ENCODE data around the gene SCN1B.

Gene SCN1B

DNA sequence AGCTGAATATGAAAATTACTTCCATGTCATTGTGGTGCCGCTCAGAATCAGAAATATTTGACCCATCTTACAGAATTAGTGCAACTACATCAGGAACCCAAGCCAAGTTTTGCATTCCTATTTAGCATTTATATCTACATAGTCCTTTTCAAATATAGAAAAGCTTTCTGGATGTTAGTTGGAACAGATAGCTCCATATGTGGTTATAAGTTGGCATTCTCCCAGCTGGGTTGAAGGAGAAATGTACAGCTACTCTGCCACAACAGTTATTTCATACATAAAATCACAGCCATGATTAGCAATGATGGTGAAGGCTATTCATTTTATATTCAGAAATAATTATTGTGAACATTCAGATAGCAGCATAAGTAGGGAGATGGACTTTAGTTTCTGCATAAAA is 39.4 kb downstream of the SCN1B start:
- DNase-seq (ENCODE audit: insufficient read length, low spot score) (no peak), FAIRE-seq (no peak)
- TF ChIP-seq POLR2A (IDR thresholded peaks at IDR 0.05; ENCODE audit: low read depth, low read length), result no peak

GRCh38 chr19:35070471-35070870 is 40.2 kb downstream of the SCN1B start:
- FAIRE-seq (no peak), DNase-seq (ENCODE audit: insufficient read length, low spot score) (no peak)
- TF ChIP-seq POLR2A (IDR thresholded peaks at IDR 0.05; ENCODE audit: low read depth, low read length), result no peak

- no peak for TF ChIP-seq POLR2A (IDR thresholded peaks at IDR 0.05; ENCODE audit: low read depth, low read length)
- DNase-seq (ENCODE audit: insufficient read length, low spot score), result no peak
- no peak for FAIRE-seq
These were observed 43.2 kb downstream of the SCN1B start for GRCh38 chr19:35073516-35073915.

- DNase-seq (ENCODE audit: insufficient read length, low spot score), result no peak
- no peak for FAIRE-seq
- TF ChIP-seq POLR2A (IDR thresholded peaks at IDR 0.05; ENCODE audit: low read depth, low read length), result no peak
These were observed 43.7 kb downstream of the SCN1B start for GRCh38 chr19:35073941-35074340.

DNA sequence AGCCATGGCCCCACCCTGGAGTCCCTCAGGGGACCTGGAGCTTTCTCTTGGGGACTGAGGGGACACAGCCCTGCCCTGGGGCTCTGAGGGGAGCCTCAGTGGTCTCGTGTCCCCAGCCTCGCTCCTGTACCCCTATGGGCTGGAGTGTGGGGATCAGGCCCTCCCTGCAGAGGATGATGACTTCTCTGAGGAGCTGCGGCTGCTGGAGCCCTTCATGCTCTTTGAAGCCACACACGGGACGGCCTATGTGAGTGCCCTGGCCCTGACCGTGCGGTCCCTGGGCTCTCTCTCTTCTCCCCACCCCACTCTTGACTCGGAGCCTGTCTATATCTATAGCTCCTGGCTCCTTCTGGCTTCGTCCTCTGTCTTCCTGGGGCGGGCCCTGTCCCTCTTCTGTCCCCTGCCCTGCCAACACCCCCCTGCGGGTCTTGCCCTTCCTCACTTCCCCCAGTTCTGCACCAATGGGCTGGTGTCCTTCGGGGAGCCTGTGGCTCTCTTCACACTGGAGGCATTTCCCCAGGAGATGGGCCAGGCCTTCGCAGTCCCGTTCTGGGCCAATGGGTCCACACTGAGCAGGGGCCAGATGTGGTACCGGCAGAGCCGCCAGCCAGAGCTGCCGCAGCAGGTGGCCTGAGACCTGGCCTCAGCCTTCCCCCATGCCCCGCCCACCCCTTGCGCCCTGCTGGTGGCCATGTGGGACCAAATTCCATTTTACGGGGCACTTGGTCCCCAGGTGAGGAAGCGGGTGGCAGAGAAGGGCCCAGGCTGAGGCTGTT is 44.3 kb downstream of the SCN1B start:
- DNase-seq (ENCODE audit: insufficient read length, low spot score) (no peak), FAIRE-seq (no peak)
- no peak for TF ChIP-seq POLR2A (IDR thresholded peaks at IDR 0.05; ENCODE audit: low read depth, low read length)

DNA sequence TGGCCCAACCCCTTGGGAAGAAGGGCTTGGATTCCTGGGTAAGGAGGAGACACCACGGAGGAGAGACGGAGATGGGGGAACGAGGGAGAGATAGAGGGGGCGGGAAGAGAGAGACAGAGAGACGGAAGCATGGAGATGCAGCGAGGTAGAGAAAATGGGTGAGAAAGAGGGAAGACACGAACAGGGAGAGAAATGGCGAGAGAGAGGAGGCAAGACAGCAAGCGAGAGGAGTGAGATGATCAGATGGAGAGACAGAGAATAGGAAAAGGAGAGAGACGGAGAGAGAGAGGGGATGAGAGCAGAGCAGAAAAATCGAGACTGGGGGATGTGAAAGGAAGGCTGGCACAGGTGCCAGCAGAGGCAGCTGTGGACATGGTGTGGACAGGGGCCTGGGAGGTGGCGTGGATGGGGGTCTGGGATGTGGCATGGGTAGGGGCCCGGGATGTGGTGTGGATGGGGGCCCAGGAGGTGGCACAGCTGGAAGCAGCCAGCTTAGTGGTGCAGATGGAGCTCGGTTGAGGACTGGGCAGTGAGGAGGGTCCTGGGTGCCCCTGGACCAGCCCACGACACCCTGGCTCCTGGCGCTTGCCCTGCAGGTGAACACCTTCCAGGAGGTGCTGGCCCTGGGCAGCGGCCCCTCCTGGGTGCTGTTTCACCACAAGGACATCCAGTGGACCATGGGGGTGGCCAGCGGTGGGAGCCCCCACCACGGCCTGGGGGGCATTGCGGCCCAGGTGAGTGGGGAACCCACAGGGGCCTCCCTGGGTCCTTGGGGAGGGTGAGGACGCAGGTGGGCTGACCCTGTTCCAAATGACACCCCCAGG is 45.1 kb downstream of the SCN1B start:
- DNase-seq (ENCODE audit: insufficient read length, low spot score) (no peak), FAIRE-seq (no peak)
- TF ChIP-seq POLR2A (IDR thresholded peaks at IDR 0.05; ENCODE audit: low read depth, low read length), result no peak

GRCh38 chr19:35076026-35076370 is 45.7 kb downstream of the SCN1B start:
- FAIRE-seq, result no peak
- TF ChIP-seq POLR2A (IDR thresholded peaks at IDR 0.05; ENCODE audit: low read depth, low read length), result no peak
- DNase-seq (ENCODE audit: insufficient read length, low spot score), result no peak

GRCh38 chr19:35076657-35077056 is 46.4 kb downstream of the SCN1B start:
- DNase-seq (ENCODE audit: insufficient read length, low spot score) (no peak), FAIRE-seq (no peak)
- no peak for TF ChIP-seq POLR2A (IDR thresholded peaks at IDR 0.05; ENCODE audit: low read depth, low read length)

DNA sequence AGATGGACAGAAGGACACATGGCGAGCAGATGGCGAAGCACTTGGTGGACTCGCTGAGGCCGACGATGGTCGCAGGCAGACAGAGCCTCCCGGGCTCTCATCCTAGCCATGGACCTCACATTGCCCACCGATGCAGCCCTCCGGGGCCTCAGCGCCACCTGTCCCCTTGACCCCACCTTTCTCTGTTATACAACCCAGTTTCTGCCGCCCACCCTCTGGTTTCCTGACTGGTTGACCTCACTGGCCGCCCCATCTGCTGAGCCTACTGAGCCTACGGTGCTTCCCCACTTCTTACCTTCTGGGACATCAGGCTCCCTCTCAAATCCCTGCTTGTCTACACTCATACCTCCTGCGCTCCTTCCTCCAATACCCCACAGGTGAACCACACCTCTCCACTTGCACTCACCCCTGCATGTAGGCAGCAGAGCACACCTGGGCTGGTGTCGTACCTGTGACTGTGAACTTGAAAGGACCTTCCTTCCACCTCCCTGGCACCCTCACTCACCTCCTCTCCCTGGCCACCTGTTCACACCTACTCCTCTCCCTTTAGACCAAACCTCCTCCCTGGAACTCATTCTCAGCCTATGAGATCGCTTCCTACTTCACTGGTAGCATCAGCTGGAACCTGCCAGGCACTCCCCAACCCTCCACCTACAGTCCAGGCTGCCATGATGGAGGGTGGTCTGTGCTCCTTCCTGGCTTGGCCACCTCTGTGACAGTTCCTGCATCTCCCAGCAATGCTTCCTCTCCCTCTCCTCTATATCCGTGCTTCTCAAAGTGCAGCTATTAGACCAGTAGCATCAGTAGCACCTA is 47.3 kb downstream of the SCN1B start:
- DNase-seq (ENCODE audit: insufficient read length, low spot score), result no peak
- FAIRE-seq, result no peak
- TF ChIP-seq POLR2A (IDR thresholded peaks at IDR 0.05; ENCODE audit: low read depth, low read length), result no peak

DNA sequence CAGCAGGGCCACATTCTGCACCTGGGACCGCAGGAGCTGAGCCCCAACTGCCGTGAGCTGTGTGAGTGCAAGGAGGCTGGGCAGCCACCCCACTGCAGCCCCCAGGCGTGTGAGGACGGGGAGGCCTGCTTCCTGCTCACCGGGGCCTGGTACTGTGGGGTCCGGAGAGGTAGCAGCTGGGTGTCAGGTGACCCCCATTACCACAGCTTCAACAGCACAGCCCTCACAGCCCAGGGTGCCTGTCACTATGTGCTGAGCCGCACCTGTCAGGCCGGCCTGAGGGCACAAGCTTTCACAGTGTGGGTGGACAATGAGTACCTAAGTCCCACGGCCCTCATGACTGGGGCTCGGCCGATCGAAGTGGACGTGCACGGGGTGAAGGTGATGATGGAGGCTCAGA is 49.6 kb downstream of the SCN1B start:
- TF ChIP-seq POLR2A (IDR thresholded peaks at IDR 0.05; ENCODE audit: low read depth, low read length), result no peak
- FAIRE-seq (no peak), DNase-seq (ENCODE audit: insufficient read length, low spot score) (no peak)

DNA sequence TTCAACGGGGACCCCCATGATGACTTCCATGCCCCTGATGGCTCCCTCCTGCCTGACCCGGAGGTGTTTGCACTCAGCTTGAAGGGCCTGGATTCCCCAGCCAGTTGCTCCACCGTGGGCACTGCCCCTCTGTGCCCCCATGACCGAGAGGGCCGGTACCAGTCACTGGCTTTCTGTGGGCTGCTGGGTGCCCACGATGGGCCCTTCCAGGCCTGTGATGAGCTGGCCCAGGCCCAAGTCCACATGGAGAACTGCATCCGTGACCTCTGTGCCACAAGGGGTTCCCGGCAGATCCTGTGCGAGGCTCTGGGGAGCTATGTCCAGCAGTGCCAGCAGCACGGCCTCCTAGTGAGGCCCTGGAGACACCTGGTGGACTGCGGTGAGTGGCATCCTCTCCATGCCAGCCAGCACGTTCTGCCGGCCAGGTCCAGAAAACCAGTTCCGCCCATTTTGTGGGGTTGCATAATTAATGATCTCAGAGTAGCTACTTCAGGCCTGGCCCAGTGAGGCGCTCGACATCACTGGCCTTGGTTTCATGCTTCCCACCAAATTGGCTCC is 50.4 kb downstream of the SCN1B start:
- DNase-seq (ENCODE audit: insufficient read length, low spot score), result no peak
- TF ChIP-seq POLR2A (IDR thresholded peaks at IDR 0.05; ENCODE audit: low read depth, low read length), result no peak
- FAIRE-seq, result no peak

DNA sequence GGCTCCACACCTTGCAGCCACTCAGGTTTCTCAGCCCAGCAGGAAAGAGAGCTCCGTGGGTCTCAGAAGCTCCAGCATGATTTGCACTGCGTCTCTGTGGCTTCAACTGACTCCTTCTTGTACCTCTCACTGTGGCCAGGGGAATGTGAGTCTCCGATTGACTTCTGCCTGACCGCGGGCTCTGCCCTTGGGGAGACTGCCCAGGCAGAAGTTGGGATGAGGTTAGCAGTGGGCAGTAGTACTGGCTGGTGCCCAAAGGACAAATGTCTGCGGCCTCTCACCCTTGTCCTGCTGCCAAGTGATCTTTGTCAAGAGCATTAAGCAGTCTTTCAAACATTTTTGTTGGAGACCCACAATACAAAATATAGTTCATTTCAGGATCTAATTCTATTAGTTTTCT is 50.9 kb downstream of the SCN1B start:
- FAIRE-seq (no peak), DNase-seq (ENCODE audit: insufficient read length, low spot score) (no peak)
- no peak for TF ChIP-seq POLR2A (IDR thresholded peaks at IDR 0.05; ENCODE audit: low read depth, low read length)

DNA sequence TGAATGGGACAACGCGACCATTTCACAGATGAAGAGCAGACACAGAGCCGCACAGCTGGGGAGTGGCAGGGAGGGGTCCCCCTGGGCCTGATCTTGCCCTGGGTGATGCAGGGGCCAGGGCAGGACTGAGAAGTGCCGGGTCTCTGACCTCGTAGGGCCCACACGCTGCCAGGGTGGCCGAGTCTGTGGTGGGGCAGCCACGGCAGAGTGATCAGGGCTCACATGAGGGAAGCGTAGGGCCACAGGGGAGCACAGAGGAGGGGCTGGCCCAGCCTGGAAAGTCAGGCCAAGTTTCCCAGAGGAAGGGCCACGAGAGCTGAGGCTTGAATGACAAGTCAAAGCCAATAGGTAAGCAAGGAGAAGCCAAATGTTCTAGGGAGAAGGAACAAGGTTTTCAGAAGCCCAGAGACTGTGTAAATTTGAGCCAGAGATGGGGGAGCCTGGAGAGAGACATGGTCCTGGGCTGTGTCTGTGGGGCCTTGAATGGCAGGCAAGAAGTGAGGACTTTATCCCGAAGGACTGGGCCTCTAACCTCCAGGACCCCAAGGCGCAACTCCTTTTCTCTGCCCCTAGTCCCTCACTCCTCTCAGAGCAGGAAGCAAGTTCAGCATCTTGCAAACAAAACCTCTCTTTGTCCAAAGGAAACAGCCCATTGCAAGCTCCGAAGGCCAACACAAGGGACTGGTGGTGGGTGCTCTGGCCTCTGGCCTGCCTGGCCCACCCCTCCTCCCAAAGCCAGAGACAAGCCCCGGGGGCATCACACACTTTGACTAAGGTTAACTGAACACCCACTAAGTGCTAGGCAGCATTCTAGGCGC is 53.6 kb downstream of the SCN1B start:
- FAIRE-seq (no peak), DNase-seq (ENCODE audit: insufficient read length, low spot score) (no peak)
- no peak for TF ChIP-seq POLR2A (IDR thresholded peaks at IDR 0.05; ENCODE audit: low read depth, low read length)

All from H54 (cell line).